ENCODE measurements around the gene STRADB.

- TF ChIP-seq POLR2AphosphoS5 (IDR thresholded peaks at IDR 0.05) (peak; percentile 33 to 64 (median 56)), CTCF (IDR thresholded peaks at IDR 0.05) (no peak)
These were observed 14.6 kb downstream of the STRADB start for GRCh38 chr2:201466050-201466675.

All from transverse colon (tissue), 4 donors.